BJ (cell line): ENCODE results near the gene RECK. TPM values are rescaled to one million over a fixed set of nuclear protein-coding genes. Genes with fewer than 3 reads are reported as not detected.
A peak's percentile ranks its signal among the peaks of the same experiment; 100 is the strongest.

Experiments
- CTCF ChIA-PET: fragments of 350-600 bp; formaldehyde crosslinking; extraction: SDS; loops from one replicate; lab custom pipeline; 2021; ENCODE audit warnings: antibody characterized with exemption, inconsistent platforms; lab: Yijun Ruan, JAX
- POLR2A ChIA-PET: fragments of 300-600 bp; sonication (Branson Sonifier 250); formaldehyde crosslinking; extraction: SDS; loops from one replicate; lab custom pipeline; 2021; ENCODE audit warnings: antibody characterized with exemption; lab: Charles Lee
- DNase-seq: peaks from one replicate; pipeline ENCODE4 v3.0.0-alpha.2; 2011; ENCODE audit warnings: low read depth
- H3K27me3 ChIP-seq: 2 replicates; pipeline ENCODE4 v1.6.0; 2011; ENCODE audit warnings: low read length; ENCODE audit not compliant: control insufficient read depth, insufficient read depth
- H3K36me3 ChIP-seq: 2 replicates; pipeline ENCODE4 v1.5.1; 2011; ENCODE audit warnings: low read length; ENCODE audit not compliant: control insufficient read depth, insufficient read depth
- H3K4me3 ChIP-seq: 2 replicates; pipeline ENCODE4 v1.5.1; 2011; ENCODE audit warnings: low read depth, mild to moderate bottlenecking, control low read depth, low read length
- CTCF ChIP-seq: IDR thresholded peaks from 2 replicates; pipeline ENCODE4 v1.5.1; 2011; ENCODE audit warnings: low read depth, mild to moderate bottlenecking, control low read depth, inconsistent platforms, low read length, moderate library complexity; ENCODE audit not compliant: insufficient read depth
- polyA plus RNA-seq: library from polyadenylated mRNA; depleted of rRNA; stranded (reverse); fragments of >200 nt; gene quantifications from 2 replicates; pipeline ENCODE4 v1.2.3, GENCODE V29; 2011

RECK gene
- polyA plus RNA-seq, 1 experiment: 59.8 TPM

GRCh38 chr9:36007316-36007708, 29.4 kb upstream of the RECK start:
- POLR2A ChIA-PET: interaction anchor here (0.6 kb wide), 1 partner anchor 69 kb away, joined by 3 read pairs; no protein-coding TSS in a partner anchor
- DNase-seq: no peak
- TF ChIP-seq CTCF: no peak
- H3K36me3 ChIP-seq: no peaks in the 10 kb centered on the region
- CTCF ChIA-PET: interaction anchor here (0.6 to 7.1 kb wide), 22 partner anchors 7 to 326 kb away, joined by 3 to 144 read pairs (median 13); partner anchors contain the start of gene OR2S2
- peaks cover 1% of the 10 kb centered on the region for H3K27me3 ChIP-seq
- H3K4me3 ChIP-seq: no peak overlapping the region

GRCh38 chr9:36007852-36008251, 28.9 kb upstream of the RECK start:
- ChIA-PET CTCF (interaction anchor here (0.8 to 7.1 kb wide), 37 partner anchors 8 to 321 kb away, joined by 3 to 144 read pairs (median 6); partner anchors contain the start of gene OR2S2), POLR2A (interaction anchor here (0.6 kb wide), 1 partner anchor 69 kb away, joined by 3 read pairs; no protein-coding TSS in a partner anchor)

GRCh38 chr9:36008774-36009300, 27.9 kb upstream of the RECK start:
- CTCF ChIA-PET: interaction anchor here (0.7 to 7.1 kb wide), 45 partner anchors 9 to 320 kb away, joined by 3 to 144 read pairs (median 6); partner anchors contain the start of gene OR2S2
- no peak for DNase-seq
- Histone ChIP-seq H3K36me3 (no peaks in the 10 kb centered on the region), H3K4me3 (no peak overlapping the region), H3K27me3 (peaks cover 1% of the 10 kb centered on the region)
- TF ChIP-seq CTCF: peak; percentile 100
- POLR2A ChIA-PET: interaction anchor here (0.5 to 0.6 kb wide), 2 partner anchors 46 to 64 kb away, joined by 3 to 8 read pairs; no protein-coding TSS in a partner anchor

More at GRCh38 chr9:36007852-36008251, 28.9 kb upstream of the RECK start:
- no peak for TF ChIP-seq CTCF
- DNase-seq: no peak
- no peaks in the 10 kb centered on the region for H3K36me3 ChIP-seq
- H3K4me3 ChIP-seq: no peak overlapping the region
- peaks cover 1% of the 10 kb centered on the region for H3K27me3 ChIP-seq

GRCh38 chr9:36011379-36011778, 25.3 kb upstream of the RECK start:
- no peak for DNase-seq
- Histone ChIP-seq H3K36me3 (no peaks in the 10 kb centered on the region), H3K4me3 (no peak overlapping the region), H3K27me3 (no peaks in the 10 kb centered on the region)
- ChIA-PET CTCF (interaction anchor here (0.7 to 7.1 kb wide), 8 partner anchors 10 to 284 kb away, joined by 3 to 144 read pairs (median 12); partner anchors contain the start of genes OR2S2 and RECK), POLR2A (no interaction called here)
- no peak for TF ChIP-seq CTCF

- Histone ChIP-seq H3K4me3 (no peak overlapping the region), H3K36me3 (no peaks in the 10 kb centered on the region), H3K27me3 (no peaks in the 10 kb centered on the region)
- POLR2A ChIA-PET: no interaction called here
- TF ChIP-seq CTCF: no peak
- no peak for DNase-seq
- CTCF ChIA-PET: interaction anchor here (1.4 to 9.2 kb wide), 2 partner anchors 8 to 56 kb away, joined by 3 to 144 read pairs; no protein-coding TSS in a partner anchor
Measured at GRCh38 chr9:36017278-36017677, 19.4 kb upstream of the RECK start.
